Stimulated activated effector memory CD8-positive, alpha-beta T cell treated with anti-CD3 and anti-CD28 coated beads, Interleukin-12 subunit alpha, Interleukin-12 subunit beta, amount 100 ng/mL, for 72 hours (primary cell): ENCODE measurements around the gene SPARC.
A peak's percentile ranks its signal among the peaks of the same experiment; 100 is the strongest.

Experiments
- ATAC-seq: fragments of 150-1000 bp; cut with Tn5 transposase; 2 replicates; pipeline ENCODE4 v1.10.0; 2021
- DNase-seq, 2 donors: peaks; one replicate each; pipeline ENCODE4 v3.0.0; 2021 to 2022; ENCODE audit warnings: low spot score in 2 of 2
- H3K27ac Mint-ChIP-seq: one replicate; pipeline ENCODE4 v1.8.0; 2022; ENCODE audit warnings: mild to moderate bottlenecking, mixed read lengths
- H3K36me3 Mint-ChIP-seq: one replicate; pipeline ENCODE4 v1.8.0; 2022; ENCODE audit warnings: mild to moderate bottlenecking, mixed read lengths
- H3K4me1 Mint-ChIP-seq: one replicate; pipeline ENCODE4 v1.8.0; 2022; ENCODE audit warnings: mixed read lengths
- H3K4me3 Mint-ChIP-seq: one replicate; pipeline ENCODE4 v1.8.0; 2022; ENCODE audit warnings: mild to moderate bottlenecking, mixed read lengths
- H3K9me3 Mint-ChIP-seq: one replicate; pipeline ENCODE4 v1.8.0; 2022; ENCODE audit warnings: mixed read lengths

The SPARC gene

GRCh38 chr5:151661968-151662732 lies 24.6 kb downstream of the SPARC start:
- peak; percentile 38 for ATAC-seq
- no peak for DNase-seq
- H3K4me1 Mint-ChIP-seq: peaks cover 20% of the 10 kb centered on the region
- no peaks in the 10 kb centered on the region for H3K36me3 Mint-ChIP-seq
- no peak overlapping the region for H3K4me3 Mint-ChIP-seq
- H3K27ac Mint-ChIP-seq: no peak overlapping the region
- no peaks in the 10 kb centered on the region for H3K9me3 Mint-ChIP-seq

- DNase-seq (no peak), ATAC-seq (no peak)
- Mint-ChIP-seq H3K36me3 (no peaks in the 10 kb centered on the region), H3K4me1 (peaks cover 20% of the 10 kb centered on the region), H3K4me3 (no peak overlapping the region), H3K27ac (no peak overlapping the region), H3K9me3 (no peaks in the 10 kb centered on the region)
These were observed 25.9 kb downstream of the SPARC start for GRCh38 chr5:151660616-151661495.

GRCh38 chr5:151659001-151659754 lies 27.5 kb downstream of the SPARC start:
- Mint-ChIP-seq H3K4me1 (peaks cover 20% of the 10 kb centered on the region), H3K27ac (no peak overlapping the region), H3K9me3 (no peaks in the 10 kb centered on the region), H3K36me3 (no peaks in the 10 kb centered on the region), H3K4me3 (no peak overlapping the region)
- ATAC-seq: peak; percentile 92
- peak; percentile 79 to 89 for DNase-seq

- no peaks in the 10 kb centered on the region for H3K9me3 Mint-ChIP-seq
- no peaks in the 10 kb centered on the region for H3K36me3 Mint-ChIP-seq
- H3K4me1 Mint-ChIP-seq: peaks cover 3% of the 10 kb centered on the region
- H3K27ac Mint-ChIP-seq: no peak overlapping the region
- DNase-seq (no peak), ATAC-seq (no peak)
- H3K4me3 Mint-ChIP-seq: no peak overlapping the region
These were observed 29.6 kb downstream of the SPARC start for GRCh38 chr5:151657114-151657513.

GRCh38 chr5:151656311-151656710 lies 30.4 kb downstream of the SPARC start:
- DNase-seq: no peak
- ATAC-seq: no peak
- Mint-ChIP-seq H3K9me3 (no peaks in the 10 kb centered on the region), H3K4me3 (no peak overlapping the region), H3K4me1 (peaks cover 6% of the 10 kb centered on the region), H3K36me3 (no peaks in the 10 kb centered on the region), H3K27ac (no peak overlapping the region)

GRCh38 chr5:151651997-151652645 lies 34.6 kb downstream of the SPARC start:
- Mint-ChIP-seq H3K4me3 (no peak overlapping the region), H3K36me3 (no peaks in the 10 kb centered on the region), H3K4me1 (peaks cover 6% of the 10 kb centered on the region), H3K9me3 (no peaks in the 10 kb centered on the region), H3K27ac (no peak overlapping the region)
- ATAC-seq (peak; percentile 91), DNase-seq (peak; percentile 53 to 83)

- Mint-ChIP-seq H3K36me3 (no peaks in the 10 kb centered on the region), H3K4me1 (peaks cover 6% of the 10 kb centered on the region), H3K27ac (peak overlapping the region; percentile 78), H3K4me3 (no peak overlapping the region), H3K9me3 (no peaks in the 10 kb centered on the region)
- DNase-seq (no peak), ATAC-seq (no peak)
These were observed 37.7 kb downstream of the SPARC start for GRCh38 chr5:151648988-151649387.

GRCh38 chr5:151648089-151648488 lies 38.6 kb downstream of the SPARC start:
- DNase-seq: no peak
- ATAC-seq: no peak
- H3K36me3 Mint-ChIP-seq: no peaks in the 10 kb centered on the region
- no peak overlapping the region for H3K4me3 Mint-ChIP-seq
- no peaks in the 10 kb centered on the region for H3K9me3 Mint-ChIP-seq
- no peak overlapping the region for H3K27ac Mint-ChIP-seq
- peaks cover 6% of the 10 kb centered on the region for H3K4me1 Mint-ChIP-seq

- Mint-ChIP-seq H3K4me1 (peaks cover 6% of the 10 kb centered on the region), H3K36me3 (no peaks in the 10 kb centered on the region), H3K27ac (no peak overlapping the region), H3K4me3 (no peak overlapping the region), H3K9me3 (no peaks in the 10 kb centered on the region)
- no peak for DNase-seq
- ATAC-seq: peak; percentile 53
These were observed 39.3 kb downstream of the SPARC start for GRCh38 chr5:151647320-151647861.

GRCh38 chr5:151646334-151646733 lies 40.4 kb downstream of the SPARC start:
- no peak for DNase-seq
- ATAC-seq: no peak
- H3K4me1 Mint-ChIP-seq: no peaks in the 10 kb centered on the region
- H3K9me3 Mint-ChIP-seq: no peaks in the 10 kb centered on the region
- H3K27ac Mint-ChIP-seq: no peak overlapping the region
- no peak overlapping the region for H3K4me3 Mint-ChIP-seq
- H3K36me3 Mint-ChIP-seq: no peaks in the 10 kb centered on the region

GRCh38 chr5:151643388-151643787 lies 43.3 kb downstream of the SPARC start:
- H3K4me1 Mint-ChIP-seq: no peaks in the 10 kb centered on the region
- no peak for DNase-seq
- H3K27ac Mint-ChIP-seq: no peak overlapping the region
- no peaks in the 10 kb centered on the region for H3K9me3 Mint-ChIP-seq
- H3K36me3 Mint-ChIP-seq: no peaks in the 10 kb centered on the region
- no peak overlapping the region for H3K4me3 Mint-ChIP-seq
- no peak for ATAC-seq

- H3K9me3 Mint-ChIP-seq: no peaks in the 10 kb centered on the region
- H3K36me3 Mint-ChIP-seq: no peaks in the 10 kb centered on the region
- H3K4me1 Mint-ChIP-seq: no peaks in the 10 kb centered on the region
- H3K27ac Mint-ChIP-seq: no peak overlapping the region
- ATAC-seq: no peak
- no peak overlapping the region for H3K4me3 Mint-ChIP-seq
- DNase-seq: no peak
These were observed 44.1 kb downstream of the SPARC start for GRCh38 chr5:151642472-151643140.

- H3K27ac Mint-ChIP-seq: no peak overlapping the region
- no peaks in the 10 kb centered on the region for H3K36me3 Mint-ChIP-seq
- H3K4me1 Mint-ChIP-seq: no peaks in the 10 kb centered on the region
These were observed 48.1 kb downstream of the SPARC start for GRCh38 chr5:151638619-151639018.

GRCh38 chr5:151637676-151638075 lies 49.0 kb downstream of the SPARC start:
- ATAC-seq: no peak
- Mint-ChIP-seq H3K9me3 (no peaks in the 10 kb centered on the region), H3K36me3 (no peaks in the 10 kb centered on the region), H3K4me1 (no peaks in the 10 kb centered on the region), H3K4me3 (no peak overlapping the region), H3K27ac (no peak overlapping the region)
- DNase-seq: no peak

More at GRCh38 chr5:151638619-151639018, 48.1 kb downstream of the SPARC start:
- no peak overlapping the region for H3K4me3 Mint-ChIP-seq
- no peak for DNase-seq
- H3K9me3 Mint-ChIP-seq: no peaks in the 10 kb centered on the region
- no peak for ATAC-seq
